GM19463 (cell line): Measurements from ENCODE around the gene RNF182.
"Not testable (repeated sequence)": the region's sequence is repeated elsewhere in the genome, so short reads cannot be mapped to it uniquely, and the experiment has no call there.

Experiments
- ATAC-seq: cut with Tn5 transposase; IDR thresholded peaks from one replicate; pipeline ENCODE4 v1.9.1; 2021; ENCODE audit warnings: mild to moderate bottlenecking, moderate library complexity; ENCODE audit not compliant: unreplicated experiment

The RNF182 gene

GRCh38 chr6:13924949-13925881, at the start of gene RNF182:
Gene RNF182, plus strand, starts transcription at chr6:13924952. Its CDS starts 52,168 bp downstream, at chr6:13977120.
- ATAC-seq = no peak

- ATAC-seq = no peak
These were observed 47.7 kb upstream of the RNF182 start for GRCh38 chr6:13877051-13877450.

- not testable (repeated sequence) for ATAC-seq
These were observed 44.6 kb upstream of the RNF182 start for GRCh38 chr6:13880061-13880663.

- ATAC-seq = no peak
These were observed 43.1 kb upstream of the RNF182 start for GRCh38 chr6:13881621-13882165.

- ATAC-seq = no peak
These were observed 40.8 kb upstream of the RNF182 start for GRCh38 chr6:13883966-13884365.

GRCh38 chr6:13884397-13884796, 40.4 kb upstream of the RNF182 start:
- no peak for ATAC-seq

- no peak for ATAC-seq
These were observed 39.2 kb upstream of the RNF182 start for GRCh38 chr6:13885601-13886000.

GRCh38 chr6:13886949-13887348, 37.8 kb upstream of the RNF182 start:
- no peak for ATAC-seq

- ATAC-seq = no peak
These were observed 32.6 kb upstream of the RNF182 start for GRCh38 chr6:13892017-13892645.

- no peak for ATAC-seq
These were observed 21.8 kb upstream of the RNF182 start for GRCh38 chr6:13902922-13903321.

- no peak for ATAC-seq
These were observed 21.4 kb upstream of the RNF182 start for GRCh38 chr6:13903364-13903763.

- ATAC-seq = no peak
These were observed 17.8 kb upstream of the RNF182 start for GRCh38 chr6:13907001-13907350.

GRCh38 chr6:13907614-13908215, 17.0 kb upstream of the RNF182 start:
- ATAC-seq = no peak

GRCh38 chr6:13908955-13909381, 15.8 kb upstream of the RNF182 start:
- peak; percentile 45 for ATAC-seq

GRCh38 chr6:13910443-13910842, 14.3 kb upstream of the RNF182 start:
- no peak for ATAC-seq

GRCh38 chr6:13911337-13911736, 13.4 kb upstream of the RNF182 start:
- no peak for ATAC-seq

GRCh38 chr6:13913226-13914001, 11.3 kb upstream of the RNF182 start:
- ATAC-seq = no peak

- ATAC-seq = no peak
These were observed 10.4 kb upstream of the RNF182 start for GRCh38 chr6:13914351-13914750.

- no peak for ATAC-seq
These were observed 9.1 kb upstream of the RNF182 start for GRCh38 chr6:13915561-13916229.
